Retinal pigment epithelial cell (primary cell): ENCODE measurements around the gene TNFSF13B.
A peak's percentile ranks its signal among the peaks of the same experiment; 100 is the strongest.

ENCODE experiments used
- DNase-seq: peaks from one replicate; pipeline ENCODE4 v3.0.0-alpha.2; 2010; ENCODE audit warnings: low read depth
- H3K4me3 ChIP-seq: 2 replicates; pipeline ENCODE4 v1.5.1; 2011; ENCODE audit warnings: mild to moderate bottlenecking, low read length, control low read depth, moderate library complexity
- TF ChIP-seq, protein P1 (sequence below): conservative IDR thresholded peaks from 2 replicates; pipeline ENCODE4 v1.5.1; 2011; ENCODE audit warnings: low read depth, low read length, control low read depth, inconsistent platforms

The TNFSF13B gene

DNA sequence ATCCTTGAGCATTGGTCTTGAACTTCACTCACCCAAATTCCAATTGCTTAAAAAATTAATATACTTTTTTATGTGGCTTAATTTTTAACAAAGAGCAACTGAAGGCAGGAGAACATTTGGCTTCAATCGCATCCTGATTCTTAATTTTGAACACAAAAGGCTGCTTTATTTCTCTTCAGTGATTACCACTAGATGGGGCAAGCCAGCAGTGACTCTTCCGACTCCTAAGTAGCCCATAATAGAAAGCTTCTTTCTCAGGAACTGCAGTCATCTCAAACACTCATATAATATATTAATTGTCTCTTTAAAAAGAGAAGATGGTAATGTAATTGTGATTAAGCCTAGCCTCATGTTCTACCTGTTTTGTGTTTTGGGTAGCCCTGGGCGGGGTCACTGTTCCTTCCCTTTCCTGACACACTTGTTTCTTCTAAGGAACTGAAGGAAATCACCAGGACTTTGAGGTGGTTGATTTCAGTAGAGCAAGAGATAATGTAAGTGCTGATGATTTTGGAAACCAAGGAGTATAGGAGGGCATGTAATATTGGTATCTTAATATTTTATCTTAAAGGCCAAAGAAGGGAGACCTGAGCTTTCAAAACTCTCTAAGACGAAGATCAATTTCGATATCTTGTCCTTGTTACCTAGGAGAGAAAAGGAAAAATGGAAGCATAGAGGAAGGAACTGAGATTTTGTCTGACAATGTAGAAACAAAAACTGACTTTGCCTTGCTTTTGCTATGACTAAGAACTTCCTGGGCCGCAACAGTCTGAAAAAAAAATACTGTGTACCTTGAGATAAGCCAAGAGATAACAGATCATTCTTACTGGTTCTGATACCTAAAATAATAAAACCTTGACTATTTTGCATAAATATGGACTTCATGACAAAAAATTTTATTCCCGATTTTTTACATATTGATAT lies 73.1 kb downstream of the TNFSF13B start:
- TF ChIP-seq, protein P1, sequence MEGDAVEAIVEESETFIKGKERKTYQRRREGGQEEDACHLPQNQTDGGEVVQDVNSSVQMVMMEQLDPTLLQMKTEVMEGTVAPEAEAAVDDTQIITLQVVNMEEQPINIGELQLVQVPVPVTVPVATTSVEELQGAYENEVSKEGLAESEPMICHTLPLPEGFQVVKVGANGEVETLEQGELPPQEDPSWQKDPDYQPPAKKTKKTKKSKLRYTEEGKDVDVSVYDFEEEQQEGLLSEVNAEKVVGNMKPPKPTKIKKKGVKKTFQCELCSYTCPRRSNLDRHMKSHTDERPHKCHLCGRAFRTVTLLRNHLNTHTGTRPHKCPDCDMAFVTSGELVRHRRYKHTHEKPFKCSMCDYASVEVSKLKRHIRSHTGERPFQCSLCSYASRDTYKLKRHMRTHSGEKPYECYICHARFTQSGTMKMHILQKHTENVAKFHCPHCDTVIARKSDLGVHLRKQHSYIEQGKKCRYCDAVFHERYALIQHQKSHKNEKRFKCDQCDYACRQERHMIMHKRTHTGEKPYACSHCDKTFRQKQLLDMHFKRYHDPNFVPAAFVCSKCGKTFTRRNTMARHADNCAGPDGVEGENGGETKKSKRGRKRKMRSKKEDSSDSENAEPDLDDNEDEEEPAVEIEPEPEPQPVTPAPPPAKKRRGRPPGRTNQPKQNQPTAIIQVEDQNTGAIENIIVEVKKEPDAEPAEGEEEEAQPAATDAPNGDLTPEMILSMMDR, result peak; percentile 81
- DNase-seq, result no peak
- no peak overlapping the region for H3K4me3 ChIP-seq

DNA sequence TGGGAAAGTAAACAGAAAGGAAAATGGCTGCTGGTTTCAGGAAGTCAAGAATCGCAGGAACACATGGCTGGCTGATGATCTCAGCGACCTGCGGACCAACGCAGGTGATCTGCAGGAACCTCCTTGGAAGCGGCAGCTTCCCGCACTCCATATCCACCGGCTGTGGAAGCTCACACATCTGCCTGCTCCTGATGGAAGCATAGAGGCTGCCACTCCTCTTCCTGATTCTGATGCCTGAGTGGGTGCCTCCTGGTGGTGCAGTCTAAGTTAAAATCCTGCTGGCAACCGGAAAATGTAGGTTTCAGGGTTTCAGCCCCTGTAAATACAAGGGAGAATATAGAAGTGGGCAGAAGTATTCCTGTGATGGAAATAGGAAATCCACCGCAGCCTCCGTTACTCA lies 75.5 kb downstream of the TNFSF13B start:
- DNase-seq, result no peak
- TF ChIP-seq, protein P1, result peak; percentile 8

DNA sequence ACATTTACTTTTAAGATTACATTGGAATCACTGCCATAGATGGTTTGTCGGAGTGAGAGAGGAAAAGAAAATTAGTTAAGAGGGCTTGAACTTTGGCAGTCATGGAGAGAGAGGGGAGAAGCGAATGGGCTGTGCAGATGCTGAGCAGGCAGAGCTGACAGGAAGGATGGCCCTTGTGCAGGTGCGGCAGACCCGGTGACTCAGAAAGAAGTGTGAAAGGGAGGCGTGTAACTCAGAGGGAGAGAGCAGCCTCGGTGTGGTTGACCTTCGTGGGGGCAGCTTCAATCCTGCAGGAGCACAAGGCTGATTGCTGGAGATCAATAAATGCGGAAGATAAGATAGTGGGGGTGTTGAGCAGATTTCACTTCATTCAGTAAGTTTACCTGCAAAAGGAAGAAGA lies 76.9 kb downstream of the TNFSF13B start:
- no peak for DNase-seq
- TF ChIP-seq, protein P1, result no peak

More for the DNA sequence above, 75.5 kb downstream of the TNFSF13B start:
- no peak overlapping the region for H3K4me3 ChIP-seq

DNA sequence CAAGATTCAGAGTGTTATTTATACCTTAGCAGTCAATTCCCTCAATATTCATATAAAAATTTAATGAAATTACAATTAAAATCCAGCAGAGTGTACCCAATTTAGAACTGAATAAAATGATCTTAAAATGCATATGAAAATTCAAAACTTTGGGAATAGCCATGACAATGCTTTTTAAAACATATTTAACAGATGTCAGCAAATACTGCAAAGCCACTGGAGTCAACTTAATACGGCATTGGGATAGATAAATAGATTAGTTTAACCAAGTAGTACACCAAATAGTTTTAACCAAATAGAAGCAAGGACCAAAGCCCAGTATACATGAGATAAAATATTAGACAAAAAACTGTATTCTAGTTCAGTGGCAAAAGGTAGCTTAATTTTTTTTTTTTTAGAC lies 79.8 kb downstream of the TNFSF13B start:
- DNase-seq, result no peak
- no peak overlapping the region for H3K4me3 ChIP-seq
- TF ChIP-seq, protein P1, result no peak

More for the DNA sequence above, 76.9 kb downstream of the TNFSF13B start:
- no peak overlapping the region for H3K4me3 ChIP-seq

DNA sequence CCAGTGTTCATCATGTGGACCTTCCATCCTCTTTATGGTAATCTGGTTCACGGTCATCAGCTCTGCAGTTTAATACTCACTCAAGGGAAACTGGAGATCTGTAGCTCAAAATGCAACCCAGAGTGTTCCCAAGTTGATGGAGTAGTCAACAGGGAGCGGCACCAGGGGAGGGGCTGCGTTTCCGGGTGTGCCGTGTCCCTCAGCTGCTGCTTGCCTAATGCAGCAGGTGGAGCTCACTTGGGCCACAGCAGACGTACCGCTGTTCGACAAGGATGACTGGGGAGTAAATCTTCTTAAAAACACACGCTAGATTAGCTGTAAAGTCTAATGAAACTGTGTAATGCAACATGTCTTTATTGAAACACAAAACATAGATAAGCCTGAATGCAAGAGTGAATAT lies 81.1 kb downstream of the TNFSF13B start:
- TF ChIP-seq, protein P1, result no peak
- no peak for DNase-seq
- H3K4me3 ChIP-seq, result no peak overlapping the region

DNA sequence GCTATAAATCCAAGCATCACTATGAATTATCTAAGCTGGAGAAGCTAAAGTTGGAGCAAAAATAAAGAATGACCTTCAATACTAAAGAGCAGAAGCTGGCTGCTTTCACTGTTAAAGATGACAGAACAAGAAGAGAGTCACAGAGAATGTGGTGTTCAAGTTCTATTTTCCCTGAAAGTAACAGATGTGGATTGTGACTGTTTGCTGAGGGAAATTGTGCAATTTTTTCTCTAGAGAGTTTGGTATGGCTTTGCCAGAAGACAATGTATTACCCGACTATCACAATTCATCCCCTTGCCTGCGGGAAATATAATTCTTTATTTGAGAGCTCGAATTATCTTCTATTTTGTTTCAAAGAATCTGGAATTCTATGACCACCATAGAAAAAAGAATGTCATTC lies 83.1 kb downstream of the TNFSF13B start:
- no peak for DNase-seq
- H3K4me3 ChIP-seq, result no peak overlapping the region
- TF ChIP-seq, protein P1, result no peak

DNA sequence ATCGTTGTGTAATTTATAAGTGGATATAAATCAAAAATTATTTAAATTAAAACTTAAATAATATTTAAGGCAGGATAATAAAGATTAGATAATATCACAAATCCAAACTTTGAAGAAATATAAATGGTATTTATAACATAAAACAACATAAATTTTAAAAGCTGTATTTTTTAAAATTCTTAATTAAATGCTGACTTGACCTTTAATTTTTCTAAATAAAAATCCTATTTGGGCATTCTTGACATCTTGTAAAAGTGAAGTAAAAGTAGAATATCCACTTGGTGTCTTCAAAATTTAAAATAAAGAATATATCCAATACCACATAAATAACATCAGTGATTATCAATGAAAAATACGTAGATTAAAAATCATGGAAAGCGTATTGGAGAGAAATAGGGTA lies 87.7 kb downstream of the TNFSF13B start:
- TF ChIP-seq, protein P1, result no peak
- H3K4me3 ChIP-seq, result no peak overlapping the region
- DNase-seq, result no peak
